ENCODE measurements around the gene CTNNA3.

GRCh38 chr10:66550351-66550750 lies 1145.6 kb downstream of the CTNNA3 start:
- TF ChIP-seq CTCF (IDR thresholded peaks at IDR 0.05 in 8 of 11, conservative IDR thresholded peaks at IDR 0.05 in 3 of 11): no peak
- no peak for TF ChIP-seq POLR2A (IDR thresholded peaks at IDR 0.05)
- no peak for TF ChIP-seq POLR2AphosphoS5 (IDR thresholded peaks at IDR 0.05)

All from spleen (tissue), 7 donors.